ENCODE measurements around the gene ARSB.

- TF ChIP-seq, protein P1, sequence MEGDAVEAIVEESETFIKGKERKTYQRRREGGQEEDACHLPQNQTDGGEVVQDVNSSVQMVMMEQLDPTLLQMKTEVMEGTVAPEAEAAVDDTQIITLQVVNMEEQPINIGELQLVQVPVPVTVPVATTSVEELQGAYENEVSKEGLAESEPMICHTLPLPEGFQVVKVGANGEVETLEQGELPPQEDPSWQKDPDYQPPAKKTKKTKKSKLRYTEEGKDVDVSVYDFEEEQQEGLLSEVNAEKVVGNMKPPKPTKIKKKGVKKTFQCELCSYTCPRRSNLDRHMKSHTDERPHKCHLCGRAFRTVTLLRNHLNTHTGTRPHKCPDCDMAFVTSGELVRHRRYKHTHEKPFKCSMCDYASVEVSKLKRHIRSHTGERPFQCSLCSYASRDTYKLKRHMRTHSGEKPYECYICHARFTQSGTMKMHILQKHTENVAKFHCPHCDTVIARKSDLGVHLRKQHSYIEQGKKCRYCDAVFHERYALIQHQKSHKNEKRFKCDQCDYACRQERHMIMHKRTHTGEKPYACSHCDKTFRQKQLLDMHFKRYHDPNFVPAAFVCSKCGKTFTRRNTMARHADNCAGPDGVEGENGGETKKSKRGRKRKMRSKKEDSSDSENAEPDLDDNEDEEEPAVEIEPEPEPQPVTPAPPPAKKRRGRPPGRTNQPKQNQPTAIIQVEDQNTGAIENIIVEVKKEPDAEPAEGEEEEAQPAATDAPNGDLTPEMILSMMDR (IDR thresholded peaks at IDR 0.05; ENCODE audit: low read depth, low read length, poor library complexity, severe bottlenecking): no peak
- TF ChIP-seq EZH2phosphoT487 (IDR thresholded peaks at IDR 0.05; ENCODE audit: borderline replicate concordance, low read length): no peak
Observed at GRCh38 chr5:78929833-78930232, 55.3 kb downstream of the ARSB start.
